ENCODE measurements around the gene RPL28.

Gene RPL28

GRCh38 chr19:55373993-55374757 is 11.6 kb upstream of the RPL28 start:
- DNase-seq (ENCODE audit: low read depth) = no peak
- TF ChIP-seq, protein P1, sequence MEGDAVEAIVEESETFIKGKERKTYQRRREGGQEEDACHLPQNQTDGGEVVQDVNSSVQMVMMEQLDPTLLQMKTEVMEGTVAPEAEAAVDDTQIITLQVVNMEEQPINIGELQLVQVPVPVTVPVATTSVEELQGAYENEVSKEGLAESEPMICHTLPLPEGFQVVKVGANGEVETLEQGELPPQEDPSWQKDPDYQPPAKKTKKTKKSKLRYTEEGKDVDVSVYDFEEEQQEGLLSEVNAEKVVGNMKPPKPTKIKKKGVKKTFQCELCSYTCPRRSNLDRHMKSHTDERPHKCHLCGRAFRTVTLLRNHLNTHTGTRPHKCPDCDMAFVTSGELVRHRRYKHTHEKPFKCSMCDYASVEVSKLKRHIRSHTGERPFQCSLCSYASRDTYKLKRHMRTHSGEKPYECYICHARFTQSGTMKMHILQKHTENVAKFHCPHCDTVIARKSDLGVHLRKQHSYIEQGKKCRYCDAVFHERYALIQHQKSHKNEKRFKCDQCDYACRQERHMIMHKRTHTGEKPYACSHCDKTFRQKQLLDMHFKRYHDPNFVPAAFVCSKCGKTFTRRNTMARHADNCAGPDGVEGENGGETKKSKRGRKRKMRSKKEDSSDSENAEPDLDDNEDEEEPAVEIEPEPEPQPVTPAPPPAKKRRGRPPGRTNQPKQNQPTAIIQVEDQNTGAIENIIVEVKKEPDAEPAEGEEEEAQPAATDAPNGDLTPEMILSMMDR (IDR thresholded peaks at IDR 0.05; ENCODE audit: control insufficient read depth, extremely low read depth, insufficient read depth) = no peak
- no peak overlapping the region for H3K4me3 ChIP-seq (ENCODE audit: low read depth, low read length)

GRCh38 chr19:55376241-55376933 is 9.3 kb upstream of the RPL28 start, which contains the start of gene TMEM190:
TMEM190 (plus strand) TSS chr19:55376826; CDS start chr19:55376854, 28 bp downstream.
- no peak within 1 kb of the TSS for H3K4me3 ChIP-seq (ENCODE audit: low read depth, low read length)

DNA sequence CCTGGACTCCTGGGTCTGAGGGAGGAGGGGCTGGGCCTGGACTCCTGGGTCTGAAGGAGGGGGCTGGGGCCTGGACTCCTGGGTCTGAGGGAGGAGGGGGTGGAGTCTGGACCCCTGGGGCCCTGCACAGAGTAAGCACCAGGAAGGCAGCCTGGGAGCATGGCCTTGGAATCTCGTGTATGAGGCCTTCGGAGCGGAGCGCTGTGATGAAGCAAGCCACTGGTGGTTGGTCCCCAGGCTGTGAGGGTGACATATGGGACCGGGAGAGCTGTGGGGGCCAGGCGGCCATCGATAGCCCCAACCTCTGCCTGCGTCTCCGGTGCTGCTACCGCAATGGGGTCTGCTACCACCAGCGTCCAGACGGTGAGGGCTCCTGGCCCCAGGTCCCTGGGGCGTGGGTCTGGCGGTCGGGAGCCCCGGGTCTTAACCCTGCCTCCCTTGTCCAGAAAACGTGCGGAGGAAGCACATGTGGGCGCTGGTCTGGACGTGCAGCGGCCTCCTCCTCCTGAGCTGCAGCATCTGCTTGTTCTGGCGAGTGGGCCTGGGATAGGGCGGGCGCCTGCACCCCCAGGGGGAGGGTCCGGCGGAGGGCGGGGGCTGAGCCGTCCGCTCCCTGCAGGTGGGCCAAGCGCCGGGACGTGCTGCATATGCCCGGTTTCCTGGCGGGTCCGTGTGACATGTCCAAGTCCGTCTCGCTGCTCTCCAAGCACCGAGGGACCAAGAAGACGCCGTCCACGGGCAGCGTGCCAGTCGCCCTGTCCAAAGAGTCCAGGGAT is 8.2 kb upstream of the RPL28 start:
- TF ChIP-seq, protein P1 (IDR thresholded peaks at IDR 0.05; ENCODE audit: control insufficient read depth, extremely low read depth, insufficient read depth) = no peak
- H3K4me3 ChIP-seq (ENCODE audit: low read depth, low read length) = no peak overlapping the region
- DNase-seq (ENCODE audit: low read depth) = no peak

More at GRCh38 chr19:55376241-55376933, 9.3 kb upstream of the RPL28 start, which contains the start of gene TMEM190:
- DNase-seq (ENCODE audit: low read depth) = no peak
- TF ChIP-seq, protein P1 (IDR thresholded peaks at IDR 0.05; ENCODE audit: control insufficient read depth, extremely low read depth, insufficient read depth) = no peak

- no peak for DNase-seq (ENCODE audit: low read depth)
- TF ChIP-seq, protein P1 (IDR thresholded peaks at IDR 0.05; ENCODE audit: control insufficient read depth, extremely low read depth, insufficient read depth) = no peak
- no peak overlapping the region for H3K4me3 ChIP-seq (ENCODE audit: low read depth, low read length)
These were observed 6.6 kb upstream of the RPL28 start for GRCh38 chr19:55379174-55379573.

GRCh38 chr19:55382013-55382412 is 3.7 kb upstream of the RPL28 start:
- TF ChIP-seq, protein P1 (IDR thresholded peaks at IDR 0.05; ENCODE audit: control insufficient read depth, extremely low read depth, insufficient read depth) = no peak
- no peak overlapping the region for H3K4me3 ChIP-seq (ENCODE audit: low read depth, low read length)
- DNase-seq (ENCODE audit: low read depth) = no peak

DNA sequence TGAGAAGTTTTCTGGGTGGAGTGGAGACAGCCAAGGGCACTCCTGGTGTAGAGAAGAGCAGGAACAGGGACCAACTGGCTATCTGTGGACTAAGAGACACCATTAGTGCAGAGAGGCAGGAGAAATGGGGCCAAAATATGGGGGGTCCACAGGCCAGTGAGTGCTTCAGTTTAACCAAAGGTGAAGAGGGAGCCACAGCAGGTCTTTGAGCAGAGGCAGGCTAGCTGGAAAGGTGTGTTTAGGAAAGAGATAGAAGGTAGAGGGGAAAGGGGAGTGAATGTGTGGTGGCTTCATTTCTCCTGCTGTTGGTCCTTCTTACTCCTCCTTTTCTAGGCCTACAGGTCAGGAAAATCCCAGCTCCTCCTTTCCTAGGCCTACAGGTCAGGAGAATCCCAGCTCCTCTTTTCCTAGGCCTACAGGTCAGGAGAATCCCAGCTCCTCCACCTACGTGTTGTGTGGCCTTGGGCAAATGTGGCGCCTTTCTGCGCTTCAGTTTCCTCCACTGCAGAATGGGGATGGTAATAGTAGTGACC is 3.1 kb upstream of the RPL28 start:
- DNase-seq (ENCODE audit: low read depth) = no peak

More for the DNA sequence above, 3.1 kb upstream of the RPL28 start:
- TF ChIP-seq, protein P1 (IDR thresholded peaks at IDR 0.05; ENCODE audit: control insufficient read depth, extremely low read depth, insufficient read depth) = no peak
- peak overlapping the region; percentile 69 for H3K4me3 ChIP-seq (ENCODE audit: low read depth, low read length)
